Prostate gland (tissue), 2 donors: Measurements from ENCODE around the gene C13orf46. TPM values are rescaled to one million over a fixed set of nuclear protein-coding genes. Genes with fewer than 3 reads are reported as not detected.
"Not testable (repeated sequence)": the region's sequence is repeated elsewhere in the genome, so short reads cannot be mapped to it uniquely, and the experiment has no call there.

ENCODE experiments used
- DNase-seq: peaks from one replicate; pipeline ENCODE4 v3.0.0-alpha.2; 2019; ENCODE audit warnings: low spot score
- H3K27ac ChIP-seq, 2 donors: fragments of 200-600 bp; sonication (generic); 2 replicates each; pipeline ENCODE4 v1.5.1; 2017 to 2019
- H3K27me3 ChIP-seq: fragments of 200-600 bp; sonication (generic); replicated peaks from 2 replicates; pipeline ENCODE4 v1.5.1; 2019; ENCODE audit not compliant: insufficient read depth
- H3K36me3 ChIP-seq, 2 donors: fragments of 200-600 bp; sonication (generic); 1 replicate in 1 of 2; 2 replicates in 1 of 2; pipeline versions ENCODE4 v1.5.1 to v1.8.1; 2017 to 2019
- H3K4me1 ChIP-seq: fragments of 200-600 bp; sonication (generic); replicated peaks from 2 replicates; pipeline ENCODE4 v1.5.1; 2019
- H3K4me3 ChIP-seq, 2 donors: fragments of 200-600 bp; sonication (generic); 2 replicates each; pipeline ENCODE4 v1.5.1; 2017 to 2019
- H3K9me3 ChIP-seq: fragments of 200-600 bp; sonication (generic); 2 replicates; pipeline ENCODE4 v1.5.1; 2017
- POLR2A ChIP-seq: fragments of 450-650 bp; IDR thresholded peaks from one replicate; pipeline ENCODE4 v1.6.1; 2016; ENCODE audit warnings: antibody characterized with exemption, mild to moderate bottlenecking
- POLR2AphosphoS5 ChIP-seq: sonication (generic); formaldehyde crosslinking; IDR thresholded peaks from one replicate; pipeline ENCODE4 v1.6.1; 2017; ENCODE audit warnings: antibody characterized with exemption
- WGBS: methylation state at CpG from one replicate; pipeline ENCODE4 v1.1.5; 2018; 5-methylcytosine and 5-hydroxymethylcytosine counted together
- intact Hi-C: fragments of 100-400 bp; cut with DNase I; formaldehyde crosslinking; loops from one replicate; pipeline ENCODE4 v1.14.2; 2022
- total RNA-seq, 2 donors: library from RNA; depleted of rRNA; stranded (reverse); fragments of >200 nt; gene quantifications; one replicate each; pipeline ENCODE4 v1.1.0, GENCODE V29; 2016
- TF ChIP-seq, protein P1 (sequence below), 4 experiments: fragments of 200-600 bp in 2 of 4; fragments of 450-650 bp in 2 of 4; sonication (generic) in 2 of 4; IDR thresholded peaks; 1 replicate in 3 of 4; 2 replicates in 1 of 4; pipeline ENCODE4 v1.5.1; 2016 to 2019; ENCODE audit warnings: antibody characterized with exemption in 4 of 4, mild to moderate bottlenecking in 2 of 4, moderate library complexity in 2 of 4

The C13orf46 gene
- total RNA-seq, 2 donors from 2014 or later, result 8.0 to 9.9 TPM

DNA sequence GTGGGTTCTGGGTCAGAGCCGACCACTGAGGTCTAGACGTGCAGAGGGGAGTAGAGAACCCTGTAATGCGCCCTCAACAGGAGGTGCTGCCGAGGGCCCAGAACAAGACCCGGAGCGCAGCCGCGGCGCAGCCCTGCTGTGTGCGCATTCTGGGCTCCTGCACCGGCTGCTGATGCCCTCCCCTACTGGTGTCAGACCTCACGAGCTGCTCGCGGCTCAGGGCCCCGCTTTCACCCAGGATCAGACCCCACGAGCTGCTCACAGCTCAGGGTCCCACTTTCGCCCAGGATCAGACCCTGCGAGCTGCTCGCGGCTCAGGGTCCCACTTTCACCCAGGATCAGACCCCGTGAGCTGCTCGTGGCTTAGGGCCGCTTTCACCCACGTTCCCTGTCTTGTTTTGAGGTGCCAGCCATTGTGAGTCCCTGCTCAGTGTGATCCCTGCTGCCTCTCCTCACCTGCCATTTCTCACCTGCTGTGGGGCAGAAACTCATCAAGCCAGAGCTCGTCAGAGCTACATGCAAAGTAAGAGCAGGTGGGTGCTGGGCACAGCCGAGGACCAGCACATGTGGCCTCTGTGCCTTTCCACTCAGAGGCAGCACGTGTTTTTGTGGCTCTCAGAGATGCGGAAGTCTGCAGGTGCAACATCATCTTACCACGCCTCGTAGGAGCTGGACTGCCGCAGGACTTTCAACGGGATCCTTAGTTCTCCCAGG, 47.0 kb upstream of the C13orf46 start:
- no peaks in the 10 kb centered on the region for H3K9me3 ChIP-seq
- WGBS, result 89% methylated on average over 32 of the region's 32 CpGs
- no peaks in the 10 kb centered on the region for H3K27me3 ChIP-seq
- no peak overlapping the region for H3K27ac ChIP-seq
- H3K36me3 ChIP-seq, result no peaks in the 10 kb centered on the region
- intact Hi-C loops, result no loop called here
- TF ChIP-seq POLR2AphosphoS5 (no peak), POLR2A (no peak)
- TF ChIP-seq, protein P1, sequence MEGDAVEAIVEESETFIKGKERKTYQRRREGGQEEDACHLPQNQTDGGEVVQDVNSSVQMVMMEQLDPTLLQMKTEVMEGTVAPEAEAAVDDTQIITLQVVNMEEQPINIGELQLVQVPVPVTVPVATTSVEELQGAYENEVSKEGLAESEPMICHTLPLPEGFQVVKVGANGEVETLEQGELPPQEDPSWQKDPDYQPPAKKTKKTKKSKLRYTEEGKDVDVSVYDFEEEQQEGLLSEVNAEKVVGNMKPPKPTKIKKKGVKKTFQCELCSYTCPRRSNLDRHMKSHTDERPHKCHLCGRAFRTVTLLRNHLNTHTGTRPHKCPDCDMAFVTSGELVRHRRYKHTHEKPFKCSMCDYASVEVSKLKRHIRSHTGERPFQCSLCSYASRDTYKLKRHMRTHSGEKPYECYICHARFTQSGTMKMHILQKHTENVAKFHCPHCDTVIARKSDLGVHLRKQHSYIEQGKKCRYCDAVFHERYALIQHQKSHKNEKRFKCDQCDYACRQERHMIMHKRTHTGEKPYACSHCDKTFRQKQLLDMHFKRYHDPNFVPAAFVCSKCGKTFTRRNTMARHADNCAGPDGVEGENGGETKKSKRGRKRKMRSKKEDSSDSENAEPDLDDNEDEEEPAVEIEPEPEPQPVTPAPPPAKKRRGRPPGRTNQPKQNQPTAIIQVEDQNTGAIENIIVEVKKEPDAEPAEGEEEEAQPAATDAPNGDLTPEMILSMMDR (IDR thresholded peaks at IDR 0.05), result no peak
- H3K4me1 ChIP-seq, result no peaks in the 10 kb centered on the region
- H3K4me3 ChIP-seq, result no peak overlapping the region
- no peak for DNase-seq

DNA sequence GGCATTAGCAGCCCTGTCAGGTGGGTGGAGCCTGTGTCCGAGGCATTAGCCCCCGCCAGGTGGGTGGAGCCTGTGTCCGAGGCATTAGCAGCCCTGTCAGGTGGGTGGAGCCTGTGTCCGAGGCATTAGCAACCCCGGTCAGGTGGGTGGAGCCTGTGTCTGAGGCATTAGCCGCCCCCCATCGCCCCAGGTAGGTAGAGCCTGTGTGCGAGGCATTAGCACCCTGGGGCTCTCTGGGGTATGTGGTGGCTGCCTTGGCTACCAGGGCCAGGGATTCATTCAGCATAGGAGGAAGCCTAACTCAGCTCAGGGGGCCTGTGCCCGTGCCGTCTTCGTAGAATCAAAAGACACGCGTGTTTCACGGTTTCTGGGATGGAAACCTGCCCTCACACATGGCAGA, 46.3 kb upstream of the C13orf46 start:
- H3K27ac ChIP-seq, H3K36me3 ChIP-seq, intact Hi-C loops, H3K27me3 ChIP-seq, H3K4me3 ChIP-seq, H3K4me1 ChIP-seq, H3K9me3 ChIP-seq, DNase-seq: not testable (repeated sequence)
- 99% methylated on average over 9 of the region's 14 CpGs for WGBS

DNA sequence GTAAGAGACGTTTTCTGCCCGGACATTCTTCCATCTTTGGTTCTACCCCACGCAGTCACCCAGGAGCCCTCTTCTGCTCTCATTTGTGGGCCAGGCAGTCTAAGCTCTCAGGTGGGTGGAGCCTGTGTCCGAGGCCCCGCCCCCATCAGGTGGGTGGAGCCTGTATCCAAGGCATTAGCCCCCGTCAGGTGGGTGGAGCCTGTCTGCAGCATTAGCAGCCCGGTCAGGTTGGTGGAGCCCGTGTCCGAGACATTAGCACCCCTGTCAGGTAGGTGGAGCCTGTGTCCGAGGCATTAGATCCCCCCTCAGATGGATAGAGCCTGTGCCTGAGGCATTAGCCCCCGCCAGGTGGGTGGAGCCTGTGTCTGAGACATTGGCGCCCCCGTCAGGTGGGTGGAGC, 45.5 kb upstream of the C13orf46 start:
- TF ChIP-seq POLR2A, result no peak
- TF ChIP-seq POLR2AphosphoS5, result no peak
- TF ChIP-seq, protein P1 (IDR thresholded peaks at IDR 0.05), result no peak
- Histone ChIP-seq H3K27ac (no peak overlapping the region), H3K9me3 (no peaks in the 10 kb centered on the region), H3K4me1 (no peaks in the 10 kb centered on the region), H3K4me3 (no peak overlapping the region), H3K36me3 (peaks cover 0 to 8% of the 10 kb centered on the region in 2 donors), H3K27me3 (no peaks in the 10 kb centered on the region)
- 84% methylated on average over 13 of the region's 13 CpGs for WGBS
- intact Hi-C loops, result no loop called here
- DNase-seq, result no peak

DNA sequence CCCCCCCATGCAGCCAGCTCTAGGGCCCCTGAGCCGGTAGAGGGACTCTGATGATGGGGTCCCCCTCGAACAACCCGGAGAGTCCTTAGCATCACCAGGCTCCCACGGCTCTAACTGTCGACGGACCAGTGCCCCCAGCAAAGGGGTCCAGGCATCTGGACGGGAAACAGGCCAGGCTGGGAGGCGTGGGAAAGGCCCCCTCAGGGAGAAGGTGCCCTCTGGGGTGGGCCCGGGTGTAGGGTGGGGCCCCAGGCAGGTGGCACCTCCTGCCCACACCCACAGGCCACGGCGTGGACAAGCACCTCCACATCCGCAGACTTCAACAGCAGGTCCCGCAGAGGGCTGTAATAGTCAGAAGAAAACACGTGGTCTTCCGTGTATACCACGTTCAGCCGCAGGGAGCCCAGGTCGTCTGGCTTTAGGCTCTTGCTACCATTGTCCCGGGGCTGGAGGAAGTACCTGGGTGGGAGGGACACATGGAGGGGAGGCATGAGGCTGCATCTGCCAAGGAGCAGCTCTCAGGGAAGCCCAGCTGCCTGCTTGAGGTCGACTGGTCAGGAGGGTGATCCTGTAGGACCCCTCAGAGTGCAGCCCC, 44.7 kb upstream of the C13orf46 start:
- intact Hi-C loops, result no loop called here
- Histone ChIP-seq H3K4me1 (no peaks in the 10 kb centered on the region), H3K9me3 (no peaks in the 10 kb centered on the region), H3K27ac (no peak overlapping the region), H3K27me3 (no peaks in the 10 kb centered on the region), H3K36me3 (peaks cover 0 to 8% of the 10 kb centered on the region in 2 donors), H3K4me3 (no peak overlapping the region)
- no peak for DNase-seq
- WGBS, result 95% methylated on average over 14 of the region's 20 CpGs
- no peak for TF ChIP-seq POLR2A
- TF ChIP-seq, protein P1 (IDR thresholded peaks at IDR 0.05), result no peak
- TF ChIP-seq POLR2AphosphoS5, result no peak

DNA sequence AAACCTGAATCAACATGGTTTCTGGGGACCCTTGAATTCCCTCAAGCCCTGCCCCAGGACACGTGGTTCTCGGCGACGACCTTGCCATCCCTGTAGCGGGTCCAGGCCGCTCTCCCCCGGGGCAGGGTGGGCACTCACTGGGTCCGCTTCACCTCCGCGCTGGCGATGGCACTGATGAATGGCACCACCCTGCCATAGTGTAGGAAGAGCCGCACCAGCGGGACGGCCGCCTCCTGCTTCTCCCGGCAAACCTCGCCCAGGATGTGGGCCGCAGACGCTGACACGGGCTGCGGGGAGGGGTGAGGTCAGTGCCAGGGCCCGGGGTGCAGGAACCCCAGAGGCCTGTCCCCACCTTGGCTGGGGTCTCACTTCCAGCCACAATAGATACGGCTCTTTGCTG, 44.1 kb upstream of the C13orf46 start:
- H3K9me3 ChIP-seq, result no peaks in the 10 kb centered on the region
- H3K36me3 ChIP-seq, result peaks cover 0 to 8% of the 10 kb centered on the region in 2 donors
- H3K4me1 ChIP-seq, result no peaks in the 10 kb centered on the region
- H3K27me3 ChIP-seq, result no peaks in the 10 kb centered on the region
- WGBS, result 93% methylated on average over 23 of the region's 23 CpGs
- TF ChIP-seq POLR2A (no peak), POLR2AphosphoS5 (no peak)
- TF ChIP-seq, protein P1 (IDR thresholded peaks at IDR 0.05), result no peak
- H3K4me3 ChIP-seq, result no peak overlapping the region
- no peak for DNase-seq
- no peak overlapping the region for H3K27ac ChIP-seq
- intact Hi-C loops, result no loop called here
